ENCODE data around the gene CYP3A4. TPM values are rescaled to one million over a fixed set of nuclear protein-coding genes. Genes with fewer than 3 reads are reported as not detected.

Gene CYP3A4
- total and polyA plus RNA-seq, 9 of the 15 experiments (the other 6 are each of a cell fraction or from before 2014, with no cell fraction given): 0.07 to 0.08 TPM; not detected in 7

- TF ChIP-seq ATF3 (IDR thresholded peaks at IDR 0.05) (peak; percentile 87), ATF3 (CRISPR knock-in tag; conservative IDR thresholded peaks at IDR 0.05) (no peak), ZNF561 (CRISPR knock-in tag; conservative IDR thresholded peaks at IDR 0.05) (no peak), STAG1 (CRISPR knock-in tag; IDR thresholded peaks at IDR 0.05; ENCODE audit: borderline replicate concordance) (no peak), ZNF655 (CRISPR knock-in tag; IDR thresholded peaks at IDR 0.05) (no peak), TEAD1 (CRISPR knock-in tag; IDR thresholded peaks at IDR 0.05) (peak in 1 of 2 experiments; percentile 61; a peak in 2 of 4 replicates), PATZ1 (CRISPR knock-in tag; IDR thresholded peaks at IDR 0.05; ENCODE audit: borderline replicate concordance) (no peak), NFE2 (IDR thresholded peaks at IDR 0.05; ENCODE audit: low read depth) (no peak), TBL1XR1 (IDR thresholded peaks at IDR 0.05; ENCODE audit: low read length in 2 of 2) (peak in 1 of 2 experiments; percentile 17; a peak in 1 of 4 replicates), HIVEP1 (CRISPR knock-in tag; IDR thresholded peaks at IDR 0.05) (no peak), ARNT (IDR thresholded peaks at IDR 0.05) (no peak; a peak in 1 of 4 replicates), HMGXB4 (CRISPR knock-in tag; IDR thresholded peaks at IDR 0.05) (no peak), SMAD4 (CRISPR knock-in tag; conservative IDR thresholded peaks at IDR 0.05) (peak; percentile 83; the same call in 1 of the 2 replicates), MTA2 (IDR thresholded peaks at IDR 0.05; ENCODE audit: low read depth) (no peak), FOXO4 (CRISPR knock-in tag; IDR thresholded peaks at IDR 0.05) (no peak), CBX3 (IDR thresholded peaks at IDR 0.05; ENCODE audit: borderline replicate concordance in 1 of 2, low read length in 2 of 2) (no peak), SPI1 (IDR thresholded peaks at IDR 0.05; ENCODE audit: borderline replicate concordance, low read depth, low read length) (no peak), STAT5A (IDR thresholded peaks at IDR 0.05; ENCODE audit: borderline replicate concordance, low read length) (0 out of 2 replicates have a peak, but pooled peaks have one; percentile 15), YY1 (IDR thresholded peaks at IDR 0.05; ENCODE audit: borderline replicate concordance in 1 of 3, control insufficient read depth in 1 of 3, extremely low read depth in 1 of 3, insufficient read depth in 3 of 3, insufficient read length in 1 of 3, insufficient replicate concordance in 2 of 3, low read depth in 1 of 3, low read length in 2 of 3) (no peak)
Measured at GRCh38 chr7:99806839-99807478, 23.0 kb upstream of the CYP3A4 start (continued).

Measured in K562 (cell line).